Endothelial cell of umbilical vein (primary cell): ENCODE measurements around the gene FLNB. TPM values are rescaled to one million over a fixed set of nuclear protein-coding genes. Genes with fewer than 3 reads are reported as not detected.
A peak's percentile ranks its signal among the peaks of the same experiment; 100 is the strongest.

Experiments used
- BruUV-seq: library from RNA; stranded (reverse); fragments of 400-500 nt; replicated peaks from 2 replicates; lab custom pipeline; 2021; lab: Mats Ljungman, UMichigan
- CTCF ChIA-PET: fragments of 300-600, 350-600 bp; sonication (Branson Sonifier 250); formaldehyde crosslinking; loops from one replicate; lab custom pipeline; 2021; ENCODE audit warnings: antibody characterized with exemption, inconsistent platforms; lab: Charles Lee
- POLR2A ChIA-PET: fragments of 300-600, 350-600 bp; sonication (Branson Sonifier 250); formaldehyde crosslinking; loops from one replicate; lab custom pipeline; 2021; ENCODE audit warnings: antibody characterized with exemption, inconsistent platforms; lab: Charles Lee
- DNase-seq: peaks from one replicate; pipeline ENCODE4 v3.0.0-alpha.2; 2011; ENCODE audit warnings: low read depth, low spot score
- FAIRE-seq: peaks from 2 replicates; lab custom pipeline; 2011; peaks lifted over from hg19 to GRCh38; lab: Jason Lieb, UNC
- H2AFZ ChIP-seq: 2 replicates; pipeline ENCODE4 v1.6.0; 2012; ENCODE audit warnings: low read depth, low read length, control low read depth, inconsistent platforms
- H3K27ac ChIP-seq: 2 replicates; pipeline ENCODE4 v1.5.1; 2011; ENCODE audit warnings: low read depth, mild to moderate bottlenecking, control low read depth, low read length, moderate library complexity; ENCODE audit not compliant: insufficient read depth
- H3K27me3 ChIP-seq, 2 experiments: 2 replicates each; pipeline versions ENCODE4 v1.6.0 to v1.6.1; 2011; ENCODE audit warnings: low read length in 2 of 2, mixed read lengths in 1 of 2; ENCODE audit not compliant: control insufficient read depth in 2 of 2, insufficient read depth in 2 of 2
- H3K36me3 ChIP-seq, 2 experiments: 2 replicates in 1 of 2; 3 replicates in 1 of 2; pipeline ENCODE4 v1.5.1; 2011; ENCODE audit warnings: low read length in 2 of 2, mild to moderate bottlenecking in 1 of 2, moderate library complexity in 1 of 2; ENCODE audit not compliant: control insufficient read depth in 2 of 2, insufficient read depth in 2 of 2; ENCODE audit errors: extremely low read depth in 1 of 2
- H3K4me1 ChIP-seq: 3 replicates; pipeline ENCODE4 v1.5.1; 2011; ENCODE audit warnings: mild to moderate bottlenecking, low read length; ENCODE audit not compliant: control insufficient read depth, insufficient read depth; ENCODE audit errors: extremely low read depth
- H3K4me2 ChIP-seq: 2 replicates; pipeline ENCODE4 v1.6.1; 2011; ENCODE audit warnings: low read length, control low read depth, mixed read lengths; ENCODE audit not compliant: insufficient read depth
- H3K4me3 ChIP-seq, 3 experiments: fragments of 200-600 bp in 1 of 3; sonication (generic), shearing (Covaris generic) in 1 of 3; replicated peaks in 1 of 3; 2 replicates each; pipeline ENCODE4 v1.5.1; 2011 to 2016; ENCODE audit warnings: control low read depth in 3 of 3, low read length in 3 of 3, mild to moderate bottlenecking in 2 of 3, inconsistent platforms in 1 of 3, low read depth in 1 of 3, moderate library complexity in 1 of 3; ENCODE audit not compliant: insufficient read depth in 1 of 3
- H3K79me2 ChIP-seq: 2 replicates; pipeline ENCODE4 v1.6.0; 2012; ENCODE audit warnings: low read length, inconsistent platforms; ENCODE audit not compliant: control insufficient read depth, insufficient read depth
- H3K9ac ChIP-seq: replicated peaks from 2 replicates; pipeline ENCODE3; 2011; ENCODE audit warnings: low read length, control low read depth; ENCODE audit not compliant: insufficient read depth; ENCODE audit errors: extremely low read depth
- H3K9me1 ChIP-seq: replicated peaks from 3 replicates; pipeline ENCODE4 v1.6.0; 2011; ENCODE audit warnings: mild to moderate bottlenecking, low read length; ENCODE audit not compliant: control insufficient read depth, insufficient read depth; ENCODE audit errors: extremely low read depth
- H3K9me3 ChIP-seq: replicated peaks from 2 replicates; pipeline ENCODE4 v1.5.1; 2012; ENCODE audit warnings: low read length, inconsistent platforms; ENCODE audit not compliant: control insufficient read depth, insufficient read depth
- H4K20me1 ChIP-seq: replicated peaks from 2 replicates; pipeline ENCODE3; 2011; ENCODE audit warnings: mild to moderate bottlenecking, low read length; ENCODE audit not compliant: control insufficient read depth, insufficient read depth; ENCODE audit errors: extremely low read depth
- CTCF ChIP-seq, 2 donors: IDR thresholded peaks; 1 replicate in 1 of 2; 2 replicates in 1 of 2; pipeline ENCODE4 v1.5.1; 2011; ENCODE audit warnings: low read length in 2 of 2, mild to moderate bottlenecking in 2 of 2, moderate library complexity in 2 of 2, control low read depth in 1 of 2, inconsistent platforms in 1 of 2, low read depth in 1 of 2; ENCODE audit not compliant: insufficient read depth in 1 of 2; ENCODE audit errors: extremely low read depth in 1 of 2
- GATA2 ChIP-seq: IDR thresholded peaks from 2 replicates; pipeline ENCODE4 v1.7.0; 2011; ENCODE audit warnings: low read depth, mild to moderate bottlenecking, moderate library complexity, mixed read lengths, low read length; ENCODE audit not compliant: insufficient read length, insufficient read depth
- POLR2A ChIP-seq: IDR thresholded peaks from 2 replicates; pipeline ENCODE4 v1.6.1; 2012; ENCODE audit warnings: low read depth, mild to moderate bottlenecking, control low read depth, low read length
- dilution Hi-C: fragments of 300-500 bp; cut with MboI; formaldehyde crosslinking; loops from one replicate; pipeline ENCODE4 v1.15.0; 2019; ENCODE audit warnings: low sequenced_read_pairs; ENCODE audit not compliant: extremely low pct_ligation_motif_present
- intact Hi-C: fragments of 100-400 bp; cut with micrococcal nuclease; formaldehyde crosslinking; loops from one replicate; pipeline ENCODE4 v1.10.0; 2022
- polyA plus RNA-seq, 4 experiments: library from polyadenylated mRNA; depleted of rRNA in 3 of 4; stranded (reverse) in 3 of 4; unstranded in 1 of 4; fragments of >200 nt; gene quantifications; 2 replicates each; pipeline versions ENCODE4 v1.2.1 to v1.2.3, GENCODE V29; 2011 to 2012; ENCODE audit warnings: missing spikeins in 1 of 4
- total RNA-seq: library from RNA; stranded (reverse); gene quantifications from 2 replicates; pipeline ENCODE4 v1.2.3, GENCODE V29; 2021

FLNB gene
- total and polyA plus RNA-seq, 2 donors (not counting 3 experiments of a cell fraction or from before 2014, with no cell fraction given) = 479 to 670 TPM

GRCh38 chr3:58063022-58063815, 55.0 kb downstream of the FLNB start:
- BruUV-seq = no TSS peak
- no peak overlapping the region for H3K9ac ChIP-seq
- DNase-seq (no peak), FAIRE-seq (no peak)
- intact Hi-C loops = no loop called here
- peaks cover 63% of the 10 kb centered on the region for H3K4me1 ChIP-seq
- no peaks in the 10 kb centered on the region for H3K9me3 ChIP-seq
- no peak for TF ChIP-seq POLR2A
- TF ChIP-seq CTCF (IDR thresholded peaks at IDR 0.05; ENCODE audit: extremely low read depth in 1 of 2, insufficient read depth in 1 of 2, low read depth in 1 of 2, low read length in 2 of 2) = no peak
- TF ChIP-seq GATA2 = no peak
- no peak overlapping the region for H3K4me3 ChIP-seq
- ChIA-PET CTCF (interaction anchor here (1.1 to 2.8 kb wide), 6 partner anchors 16 to 54 kb away, joined by 3 to 8 read pairs (median 5); no protein-coding TSS in a partner anchor), POLR2A (interaction anchor here (0.6 to 1.3 kb wide), 4 partner anchors 11 to 93 kb away, joined by 3 to 4 read pairs (median 3); no protein-coding TSS in a partner anchor)
- H3K27ac ChIP-seq = peak overlapping the region; percentile 5
- dilution Hi-C loops = no loop called here
- no peak overlapping the region for H3K4me2 ChIP-seq
- no peaks in the 10 kb centered on the region for H3K9me1 ChIP-seq
- peaks cover 2 to 4% of the 10 kb centered on the region in 2 experiments for H3K36me3 ChIP-seq
- H2AFZ ChIP-seq = no peak overlapping the region
- H3K27me3 ChIP-seq = no peaks in the 10 kb centered on the region
- H3K79me2 ChIP-seq = peaks cover 98% of the 10 kb centered on the region
- no peaks in the 10 kb centered on the region for H4K20me1 ChIP-seq
